Measurements from ENCODE around the gene UST. TPM values are rescaled to one million over a fixed set of nuclear protein-coding genes. Genes with fewer than 3 reads are reported as not detected.
A peak's percentile ranks its signal among the peaks of the same experiment; 100 is the strongest.

UST gene
- total and polyA plus RNA-seq, 8 donors = 3.7 to 20.9 (median 8.6) TPM

DNA sequence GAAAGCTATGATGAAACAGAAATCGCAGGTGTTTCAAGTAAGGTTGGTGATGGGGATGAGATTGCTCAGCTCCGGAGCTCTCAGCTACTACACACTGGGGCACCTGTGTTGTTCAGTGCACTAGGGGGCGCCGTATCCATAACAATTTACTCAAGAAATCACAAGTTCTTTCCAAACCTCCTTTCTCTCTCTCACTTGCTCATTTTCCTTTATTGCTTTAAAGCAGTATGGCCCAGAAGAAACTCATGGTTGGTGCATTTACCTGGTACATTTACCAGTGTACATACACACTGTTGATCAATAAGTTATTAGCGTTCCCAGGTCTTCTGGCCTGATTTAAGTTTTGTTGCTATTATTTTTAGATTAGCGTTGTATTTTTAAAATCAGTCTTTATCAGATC is 335.5 kb downstream of the UST start:
- ATAC-seq (peak; percentile 63 to 88 (median 80)), FAIRE-seq (no peak), DNase-seq (peak in 5 of 6 donors; percentile 68 to 82 (median 73))
- H3K4me3 ChIP-seq = no peak overlapping the region
- no peaks in the 10 kb centered on the region for H3K9me3 ChIP-seq
- intact Hi-C loops (cut with DNase I) = loop anchor here in 2 of 3 donors (5.0 to 10.0 kb wide), 2 partner anchors 342 to 345 kb away; no protein-coding TSS in a partner anchor
- WGBS, 2 donors = 18 to 24% methylated on average over 6 of the region's 6 CpGs
- H3K4me1 ChIP-seq = peaks cover 14 to 33% (median 17%) of the 10 kb centered on the region in 3 donors
- no peaks in the 10 kb centered on the region for H3K27me3 ChIP-seq
- no peaks in the 10 kb centered on the region for H3K36me3 ChIP-seq
- TF ChIP-seq, protein P1, sequence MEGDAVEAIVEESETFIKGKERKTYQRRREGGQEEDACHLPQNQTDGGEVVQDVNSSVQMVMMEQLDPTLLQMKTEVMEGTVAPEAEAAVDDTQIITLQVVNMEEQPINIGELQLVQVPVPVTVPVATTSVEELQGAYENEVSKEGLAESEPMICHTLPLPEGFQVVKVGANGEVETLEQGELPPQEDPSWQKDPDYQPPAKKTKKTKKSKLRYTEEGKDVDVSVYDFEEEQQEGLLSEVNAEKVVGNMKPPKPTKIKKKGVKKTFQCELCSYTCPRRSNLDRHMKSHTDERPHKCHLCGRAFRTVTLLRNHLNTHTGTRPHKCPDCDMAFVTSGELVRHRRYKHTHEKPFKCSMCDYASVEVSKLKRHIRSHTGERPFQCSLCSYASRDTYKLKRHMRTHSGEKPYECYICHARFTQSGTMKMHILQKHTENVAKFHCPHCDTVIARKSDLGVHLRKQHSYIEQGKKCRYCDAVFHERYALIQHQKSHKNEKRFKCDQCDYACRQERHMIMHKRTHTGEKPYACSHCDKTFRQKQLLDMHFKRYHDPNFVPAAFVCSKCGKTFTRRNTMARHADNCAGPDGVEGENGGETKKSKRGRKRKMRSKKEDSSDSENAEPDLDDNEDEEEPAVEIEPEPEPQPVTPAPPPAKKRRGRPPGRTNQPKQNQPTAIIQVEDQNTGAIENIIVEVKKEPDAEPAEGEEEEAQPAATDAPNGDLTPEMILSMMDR (IDR thresholded peaks at IDR 0.05) = peak; percentile 46 to 75 (median 60)
- H3K27ac ChIP-seq = no peak overlapping the region

DNA sequence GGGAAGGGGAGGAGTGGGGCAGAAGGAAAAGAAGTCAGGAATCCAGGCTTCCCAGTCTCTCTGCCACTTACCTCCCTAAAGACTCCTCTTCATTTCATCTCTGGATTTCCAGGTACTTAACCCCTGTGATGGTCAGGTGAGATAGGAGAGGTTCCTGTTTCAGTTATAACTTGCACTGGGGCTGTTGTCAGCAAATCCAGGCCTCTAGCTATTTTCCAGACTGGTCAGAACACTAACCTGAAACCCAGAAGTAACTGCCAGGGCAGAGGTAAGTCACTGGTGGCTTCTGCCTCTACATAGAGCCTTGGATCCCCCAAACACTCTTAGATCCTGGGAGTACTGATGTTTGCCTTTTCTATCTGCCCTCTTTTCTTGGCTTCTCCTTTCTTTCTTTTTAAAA is 337.2 kb downstream of the UST start:
- no peak for FAIRE-seq
- DNase-seq = no peak
- no peak for ATAC-seq
- H3K27me3 ChIP-seq = no peaks in the 10 kb centered on the region
- no peaks in the 10 kb centered on the region for H3K9me3 ChIP-seq
- TF ChIP-seq, protein P1 (IDR thresholded peaks at IDR 0.05) = no peak
- H3K27ac ChIP-seq = no peak overlapping the region
- H3K4me1 ChIP-seq = peaks cover 14 to 33% (median 17%) of the 10 kb centered on the region in 3 donors
- H3K36me3 ChIP-seq = no peaks in the 10 kb centered on the region
- H3K4me3 ChIP-seq = no peak overlapping the region
- intact Hi-C loops (cut with DNase I) = loop anchor here in 2 of 3 donors (5.0 to 10.0 kb wide), 2 partner anchors 341 to 343 kb away; no protein-coding TSS in a partner anchor

DNA sequence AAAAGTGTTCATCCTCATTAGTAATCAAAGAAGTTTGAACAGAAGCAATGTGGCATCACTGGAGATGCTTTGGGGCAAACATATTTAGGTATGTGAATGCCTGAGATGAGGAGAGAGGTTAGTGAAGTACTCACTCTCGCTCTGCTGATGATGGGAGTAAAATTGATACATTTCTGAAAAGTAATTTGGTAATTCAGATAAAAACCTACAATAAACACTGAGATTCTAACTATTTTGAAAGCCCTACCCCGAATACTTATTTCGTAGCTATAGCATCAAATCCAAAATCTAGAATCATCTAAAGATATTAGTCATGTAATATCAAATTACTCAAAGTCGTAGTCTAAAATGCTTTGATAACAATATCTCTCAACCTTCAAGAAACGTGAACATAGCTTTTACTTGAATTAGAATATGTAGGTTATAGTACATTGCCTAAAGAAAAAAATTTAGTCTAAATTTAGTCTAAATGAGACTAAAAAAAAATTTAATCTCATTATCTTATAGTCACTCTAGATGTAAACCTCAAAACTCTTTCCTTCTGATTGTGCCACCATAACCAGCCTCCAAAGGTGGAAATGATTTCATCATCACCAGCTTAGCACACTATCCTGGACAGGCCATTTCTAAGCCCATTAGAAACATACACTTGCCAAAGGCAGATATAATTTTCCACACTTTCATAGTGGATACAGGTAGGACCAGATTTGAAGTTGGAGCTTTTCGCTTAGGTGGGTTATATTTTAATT is 338.2 kb downstream of the UST start:
- WGBS, 2 donors = 49 to 59% methylated on average over 6 of the region's 6 CpGs
- ATAC-seq (no peak), FAIRE-seq (no peak), DNase-seq (no peak)
- peaks cover 10 to 25% (median 14%) of the 10 kb centered on the region in 3 donors for H3K4me1 ChIP-seq
- TF ChIP-seq, protein P1 (IDR thresholded peaks at IDR 0.05) = no peak
- H3K27ac ChIP-seq = no peak overlapping the region
- no peaks in the 10 kb centered on the region for H3K9me3 ChIP-seq
- H3K36me3 ChIP-seq = no peaks in the 10 kb centered on the region
- H3K27me3 ChIP-seq = no peaks in the 10 kb centered on the region
- intact Hi-C loops (cut with DNase I) = loop anchor here in 2 of 3 donors (5.0 to 10.0 kb wide), 2 partner anchors 340 to 342 kb away; no protein-coding TSS in a partner anchor
- no peak overlapping the region for H3K4me3 ChIP-seq

DNA sequence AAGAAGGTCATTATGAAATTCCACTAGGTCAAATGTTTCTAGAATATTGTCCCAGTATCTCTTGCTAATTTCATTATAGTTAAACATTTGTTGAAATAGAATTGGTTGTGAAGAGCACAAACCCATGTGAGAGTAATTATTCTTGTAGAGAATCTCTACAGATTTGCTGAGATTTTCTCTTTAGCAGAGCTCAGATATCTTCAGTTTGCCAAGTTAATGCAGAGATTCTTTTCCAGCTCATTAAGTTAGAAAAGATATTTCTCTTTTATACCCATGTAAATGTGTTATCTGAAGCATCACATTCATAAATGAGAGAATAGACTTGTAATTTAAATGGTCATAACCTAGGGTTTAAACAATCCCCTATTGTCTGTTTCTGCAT is 338.7 kb downstream of the UST start:
- TF ChIP-seq, protein P1 (IDR thresholded peaks at IDR 0.05) = no peak
- intact Hi-C loops (cut with DNase I) = loop anchor here in 1 of 3 donors (10.0 kb wide), 1 partner anchor 339 kb away; no protein-coding TSS in a partner anchor
- DNase-seq (no peak), FAIRE-seq (no peak), ATAC-seq (no peak)
- H3K36me3 ChIP-seq = no peaks in the 10 kb centered on the region
- H3K9me3 ChIP-seq = no peaks in the 10 kb centered on the region
- no peak overlapping the region for H3K27ac ChIP-seq
- no peak overlapping the region for H3K4me3 ChIP-seq
- peaks cover 8 to 19% (median 10%) of the 10 kb centered on the region in 3 donors for H3K4me1 ChIP-seq
- no peaks in the 10 kb centered on the region for H3K27me3 ChIP-seq

DNA sequence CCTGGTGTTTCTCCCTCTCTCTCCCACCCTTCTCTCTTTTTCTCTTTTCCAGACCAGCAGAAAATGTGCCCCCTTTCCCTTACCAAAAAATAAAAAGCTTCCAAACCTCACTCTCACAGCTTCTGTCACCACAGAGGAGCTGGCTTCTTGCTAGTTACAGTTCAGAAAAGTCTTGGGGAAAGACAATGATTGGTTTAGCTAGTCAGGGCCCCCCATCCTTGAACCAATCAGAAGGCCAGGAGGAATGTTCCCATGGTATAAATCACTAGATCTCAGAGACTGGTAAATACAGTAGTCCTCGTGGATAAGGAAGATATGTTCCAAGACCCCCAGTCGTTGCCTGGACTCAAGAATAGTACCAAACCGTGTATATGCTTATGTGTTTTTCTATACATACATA is 339.5 kb downstream of the UST start:
- TF ChIP-seq, protein P1 (IDR thresholded peaks at IDR 0.05) = no peak
- H3K27me3 ChIP-seq = no peaks in the 10 kb centered on the region
- intact Hi-C loops (cut with DNase I) = loop anchor here in 1 of 3 donors (10.0 kb wide), 1 partner anchor 338 kb away; no protein-coding TSS in a partner anchor
- peaks cover 2 to 13% (median 8%) of the 10 kb centered on the region in 3 donors for H3K4me1 ChIP-seq
- H3K9me3 ChIP-seq = no peaks in the 10 kb centered on the region
- ATAC-seq (no peak), FAIRE-seq (no peak), DNase-seq (no peak)
- WGBS, 2 donors = 83 to 88% methylated on average over 3 of the region's 3 CpGs
- no peak overlapping the region for H3K4me3 ChIP-seq
- H3K27ac ChIP-seq = no peak overlapping the region
- no peaks in the 10 kb centered on the region for H3K36me3 ChIP-seq
